Measurements from ENCODE around the gene FOXN3. TPM values are rescaled to one million over a fixed set of nuclear protein-coding genes. Genes with fewer than 3 reads are reported as not detected.

FOXN3 gene
- total and polyA plus RNA-seq, 10 of the 15 experiments (the other 5 are each of a cell fraction or from before 2014, with no cell fraction given), result 4.5 to 68.9 (median 29.7) TPM

- TF ChIP-seq BCL3 (IDR thresholded peaks at IDR 0.05; ENCODE audit: borderline replicate concordance, insufficient read depth, low read depth, low read length, poor library complexity, severe bottlenecking), result peak; percentile 90
- 0 out of 2 replicates have a peak, but pooled peaks have one; percentile 37 for TF ChIP-seq TCF12 (IDR thresholded peaks at IDR 0.05; ENCODE audit: low read depth, low read length)
- TF ChIP-seq TCF3 (IDR thresholded peaks at IDR 0.05; ENCODE audit: borderline replicate concordance, insufficient read depth, low read depth, low read length), result peak; percentile 26; the same call in 1 of the 2 replicates
- no peak for TF ChIP-seq NRF1 (conservative IDR thresholded peaks at IDR 0.05; ENCODE audit: low read depth, low read length)
- TF ChIP-seq TCF7 (IDR thresholded peaks at IDR 0.05; ENCODE audit: borderline replicate concordance), result peak; percentile 66
- TF ChIP-seq USF2 (IDR thresholded peaks at IDR 0.05; ENCODE audit: borderline replicate concordance, low read depth, low read length), result no peak; the same call in 1 of the 2 replicates
- TF ChIP-seq TAF1 (IDR thresholded peaks at IDR 0.05; ENCODE audit: borderline replicate concordance, low read depth, low read length), result no peak; the same call in 1 of the 2 replicates
- peak; percentile 91 for TF ChIP-seq FOXM1 (IDR thresholded peaks at IDR 0.05; ENCODE audit: low read depth, low read length)
- TF ChIP-seq CUX1 (IDR thresholded peaks at IDR 0.05; ENCODE audit: insufficient replicate concordance, low read depth, low read length), result peak; percentile 23
- peak; percentile 90; the same call in 1 of the 2 replicates for TF ChIP-seq STAT3 (IDR thresholded peaks at IDR 0.05; ENCODE audit: low read depth, low read length)
- peak; percentile 83; the same call in 1 of the 2 replicates for TF ChIP-seq ZBED1 (IDR thresholded peaks at IDR 0.05; ENCODE audit: borderline replicate concordance)
- TF ChIP-seq RAD51 (IDR thresholded peaks at IDR 0.05), result peak; percentile 87
- no peak for TF ChIP-seq SMAD5 (IDR thresholded peaks at IDR 0.05; ENCODE audit: low read depth)
- peak; percentile 89 for TF ChIP-seq NBN (IDR thresholded peaks at IDR 0.05)
- no peak for TF ChIP-seq EGR1 (IDR thresholded peaks at IDR 0.05; ENCODE audit: borderline replicate concordance in 1 of 2, low read depth in 2 of 2, low read length in 2 of 2)
- TF ChIP-seq SREBF1 (IDR thresholded peaks at IDR 0.05; ENCODE audit: low read length), result peak; percentile 87
- peak; percentile 65; the same call in 1 of the 2 replicates for TF ChIP-seq JUND (IDR thresholded peaks at IDR 0.05; ENCODE audit: low read depth, low read length)
- TF ChIP-seq NFIC (IDR thresholded peaks at IDR 0.05; ENCODE audit: low read depth, low read length), result peak; percentile 92
- TF ChIP-seq CREM (IDR thresholded peaks at IDR 0.05; ENCODE audit: low read depth), result peak; percentile 87
- peak; percentile 98 for TF ChIP-seq SKIL (IDR thresholded peaks at IDR 0.05; ENCODE audit: low read depth, poor library complexity, severe bottlenecking)
Measured at GRCh38 chr14:89430391-89431236, 13.6 kb upstream of the FOXN3 start (continued).
